Stimulated activated CD8-positive, alpha-beta memory T cell treated with anti-CD3 and anti-CD28 coated beads, Interleukin-7, amount 100 ng/mL, for 48 hours (primary cell): ENCODE data around the gene C19orf38.
"Not testable (repeated sequence)": the region's sequence is repeated elsewhere in the genome, so short reads cannot be mapped to it uniquely, and the experiment has no call there.

Experiments used
- DNase-seq, 2 donors: peaks; one replicate each; pipeline ENCODE4 v3.0.0-alpha.2; 2020; ENCODE audit warnings: low read depth in 1 of 2; ENCODE audit errors: extremely low read depth in 1 of 2

C19orf38 gene

DNA sequence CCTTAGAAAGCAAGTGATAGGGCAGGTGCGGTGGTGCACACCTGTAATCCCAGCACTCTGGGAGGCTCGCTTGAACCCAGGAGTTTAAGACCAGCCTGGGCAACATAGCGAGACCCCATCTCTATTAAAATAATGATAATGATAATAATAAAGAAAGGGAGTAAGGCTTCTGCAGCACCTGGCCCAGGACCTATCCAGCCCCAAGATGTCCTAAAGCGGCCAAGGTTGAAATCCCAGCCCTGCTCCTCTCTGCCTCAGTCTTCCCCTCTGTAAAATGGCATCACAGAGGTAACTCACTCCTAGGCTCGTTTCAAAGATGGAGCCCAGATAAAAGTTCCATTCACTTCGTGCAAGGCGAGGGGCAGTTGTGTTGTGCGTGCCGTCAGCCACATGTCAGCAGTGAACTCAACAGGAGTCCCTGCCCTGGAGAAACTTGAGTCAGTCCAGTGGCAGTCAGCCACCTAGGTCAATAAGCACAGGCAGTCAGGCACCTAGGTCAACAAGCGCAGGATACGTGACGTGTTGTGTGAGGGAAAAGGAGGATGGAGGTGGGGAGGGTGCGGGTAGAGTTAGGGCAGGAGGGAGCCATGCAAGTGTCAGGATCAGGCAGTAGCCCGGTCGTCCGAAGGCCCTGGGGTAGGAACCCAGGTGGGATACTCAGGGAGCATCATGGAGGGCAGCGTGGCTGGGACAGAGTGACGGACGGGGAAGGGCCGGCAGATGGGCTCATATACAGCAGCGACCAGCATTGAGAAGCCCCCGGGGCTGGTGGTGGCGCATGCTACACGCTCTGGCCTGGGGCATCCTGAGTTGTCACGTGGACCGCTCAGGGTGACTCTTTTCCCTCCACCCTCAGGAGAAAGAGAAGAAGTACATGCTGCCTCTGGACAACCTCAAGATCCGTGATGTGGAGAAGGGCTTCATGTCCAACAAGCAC is 28.8 kb upstream of the C19orf38 start:
- DNase-seq: no peak

DNA sequence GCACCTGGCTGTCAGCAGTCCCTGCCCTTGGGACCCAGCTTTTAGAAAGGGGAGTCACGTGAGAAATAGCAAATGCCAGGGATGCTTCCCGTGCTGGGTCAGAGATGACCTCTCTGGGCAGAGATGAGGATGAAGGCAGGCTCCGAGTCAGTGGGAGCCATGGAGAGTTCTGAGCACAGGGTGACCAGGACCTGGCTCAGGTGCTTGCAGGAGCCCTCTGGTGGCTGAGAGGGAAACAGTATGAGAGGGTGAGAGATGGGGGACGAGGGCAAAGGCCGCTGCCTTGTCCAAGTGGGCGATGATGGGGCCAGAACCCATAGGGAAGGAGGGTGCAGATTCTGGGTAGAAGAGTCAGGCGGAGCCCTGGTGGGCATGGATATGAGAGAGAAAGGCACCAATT is 28.0 kb upstream of the C19orf38 start:
- no peak for DNase-seq

DNA sequence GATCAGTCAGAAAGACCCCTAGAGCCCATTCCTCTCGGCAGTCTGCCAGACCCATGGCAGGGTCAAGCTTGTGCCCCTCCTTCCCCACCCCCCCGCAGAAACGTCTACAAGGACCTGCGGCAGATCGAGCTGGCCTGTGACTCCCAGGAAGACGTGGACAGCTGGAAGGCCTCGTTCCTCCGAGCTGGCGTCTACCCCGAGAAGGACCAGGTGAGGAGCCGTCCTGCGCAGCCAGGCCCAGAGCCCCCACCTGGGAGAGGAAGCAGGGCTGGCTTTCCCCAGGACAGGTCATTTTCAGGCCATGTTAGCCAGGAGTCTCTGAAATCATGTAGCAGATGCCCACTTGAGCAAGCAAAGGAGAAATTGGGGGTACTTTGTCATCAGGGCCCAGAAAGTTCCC is 24.5 kb upstream of the C19orf38 start:
- no peak for DNase-seq

DNA sequence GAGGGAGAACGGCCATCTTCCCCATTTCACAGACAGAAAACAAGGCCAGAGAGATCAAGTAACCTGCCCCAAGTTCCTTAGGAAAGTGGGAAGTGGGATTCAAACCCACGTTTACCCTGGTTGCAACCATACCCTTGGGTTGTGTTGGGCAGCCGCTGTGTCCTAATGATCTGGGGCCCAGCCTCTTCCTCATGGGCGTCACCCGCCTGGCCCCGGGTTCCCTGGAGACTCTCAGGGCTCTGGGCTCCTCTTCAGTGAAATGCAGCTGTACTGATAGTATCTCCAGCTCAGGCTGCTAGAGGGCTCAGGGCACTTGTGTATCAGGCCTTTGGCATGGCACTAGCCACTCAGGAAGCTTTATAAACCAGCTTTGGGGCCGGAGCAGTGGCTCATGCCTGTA is 22.0 kb upstream of the C19orf38 start:
- no peak for DNase-seq

DNA sequence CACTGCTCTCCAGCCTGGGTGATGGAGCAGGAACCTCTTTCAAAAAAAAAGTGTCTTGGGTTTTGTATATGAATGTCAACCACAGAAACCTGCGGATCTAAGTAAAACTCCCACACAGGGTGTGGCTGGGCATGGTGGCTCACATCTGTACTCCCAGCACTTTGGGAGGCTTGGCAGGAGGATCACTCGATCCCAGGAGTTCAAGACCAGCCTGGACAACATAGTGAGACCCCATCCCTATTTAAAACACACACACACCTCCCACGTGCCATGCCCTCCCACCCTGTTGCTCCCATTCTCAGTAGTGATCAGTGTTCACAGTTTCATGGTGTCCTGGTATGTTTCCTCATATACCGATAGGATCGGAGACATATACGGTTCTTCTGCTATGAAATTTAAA is 21.4 kb upstream of the C19orf38 start:
- no peak for DNase-seq

DNA sequence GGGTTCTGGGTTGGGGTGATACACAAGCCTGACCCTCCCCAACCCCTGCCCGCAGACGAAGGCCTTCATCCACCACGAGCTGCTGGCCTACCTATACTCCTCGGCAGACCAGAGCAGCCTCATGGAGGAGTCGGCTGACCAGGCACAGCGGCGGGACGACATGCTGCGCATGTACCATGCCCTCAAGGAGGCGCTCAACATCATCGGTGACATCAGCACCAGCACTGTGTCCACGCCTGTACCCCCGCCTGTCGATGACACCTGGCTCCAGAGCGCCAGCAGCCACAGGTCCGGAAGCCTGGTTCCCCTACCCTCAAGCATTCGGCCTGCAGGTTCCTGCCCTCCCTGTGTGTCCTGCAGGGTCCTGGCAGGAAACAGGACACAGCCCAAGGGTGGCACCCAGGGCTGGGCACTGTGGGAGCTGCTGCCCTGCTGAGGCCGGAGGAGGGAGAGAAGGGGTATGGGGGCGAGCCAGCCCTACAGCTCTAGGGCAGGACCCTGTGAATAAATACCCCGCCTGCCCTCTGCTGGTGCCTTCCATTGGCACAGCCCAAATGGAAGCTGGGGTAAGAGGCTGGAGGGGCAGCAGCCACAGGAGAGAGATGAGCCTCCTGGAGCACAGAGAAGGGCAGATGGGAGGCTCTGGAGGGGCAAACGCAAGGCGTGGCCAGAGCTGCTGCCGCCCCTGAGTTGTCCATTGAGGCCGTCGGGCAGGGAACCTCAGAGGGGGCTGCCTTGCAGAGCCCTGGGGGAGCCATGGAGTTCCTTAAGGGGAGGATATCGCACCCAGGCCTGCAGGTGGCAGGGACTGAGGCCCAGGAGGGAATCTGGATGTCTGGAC is 19.0 kb upstream of the C19orf38 start:
- DNase-seq: no peak

DNA sequence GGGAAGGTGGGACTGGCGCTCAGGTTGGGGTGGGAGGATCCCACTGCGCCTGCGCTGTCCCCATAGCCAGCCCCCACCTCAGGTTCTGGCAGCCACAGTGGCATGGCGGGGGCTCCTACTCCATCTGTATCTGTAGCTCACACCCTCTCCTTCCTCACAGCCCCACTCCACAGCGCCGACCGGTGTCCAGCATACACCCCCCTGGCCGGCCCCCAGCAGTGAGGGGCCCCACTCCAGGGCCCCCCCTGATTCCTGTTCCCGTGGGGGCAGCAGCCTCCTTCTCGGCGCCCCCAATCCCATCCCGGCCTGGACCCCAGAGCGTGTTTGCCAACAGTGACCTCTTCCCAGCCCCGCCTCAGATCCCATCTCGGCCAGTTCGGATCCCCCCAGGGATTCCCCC is 18.2 kb upstream of the C19orf38 start:
- DNase-seq: no peak

DNA sequence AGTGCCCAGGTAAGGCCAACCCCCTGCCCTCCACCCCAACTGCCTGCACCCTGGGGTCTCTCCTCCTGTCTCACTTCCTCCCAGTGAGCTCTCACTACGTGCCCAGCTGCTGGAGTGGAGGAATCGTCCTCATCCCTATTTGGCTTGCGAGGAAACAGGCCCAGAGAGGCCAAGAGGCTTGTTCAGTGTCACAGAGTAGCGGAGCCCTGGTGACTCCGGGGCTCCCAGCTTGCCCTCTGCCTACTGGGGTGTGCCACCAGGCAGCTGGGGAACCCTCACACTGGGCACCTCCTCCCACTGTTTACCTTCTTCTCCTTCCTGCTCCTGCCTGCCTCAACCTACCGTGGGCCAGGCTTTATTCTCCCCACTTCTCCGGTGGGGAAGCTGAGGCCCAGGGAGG is 17.8 kb upstream of the C19orf38 start:
- no peak for DNase-seq

DNA sequence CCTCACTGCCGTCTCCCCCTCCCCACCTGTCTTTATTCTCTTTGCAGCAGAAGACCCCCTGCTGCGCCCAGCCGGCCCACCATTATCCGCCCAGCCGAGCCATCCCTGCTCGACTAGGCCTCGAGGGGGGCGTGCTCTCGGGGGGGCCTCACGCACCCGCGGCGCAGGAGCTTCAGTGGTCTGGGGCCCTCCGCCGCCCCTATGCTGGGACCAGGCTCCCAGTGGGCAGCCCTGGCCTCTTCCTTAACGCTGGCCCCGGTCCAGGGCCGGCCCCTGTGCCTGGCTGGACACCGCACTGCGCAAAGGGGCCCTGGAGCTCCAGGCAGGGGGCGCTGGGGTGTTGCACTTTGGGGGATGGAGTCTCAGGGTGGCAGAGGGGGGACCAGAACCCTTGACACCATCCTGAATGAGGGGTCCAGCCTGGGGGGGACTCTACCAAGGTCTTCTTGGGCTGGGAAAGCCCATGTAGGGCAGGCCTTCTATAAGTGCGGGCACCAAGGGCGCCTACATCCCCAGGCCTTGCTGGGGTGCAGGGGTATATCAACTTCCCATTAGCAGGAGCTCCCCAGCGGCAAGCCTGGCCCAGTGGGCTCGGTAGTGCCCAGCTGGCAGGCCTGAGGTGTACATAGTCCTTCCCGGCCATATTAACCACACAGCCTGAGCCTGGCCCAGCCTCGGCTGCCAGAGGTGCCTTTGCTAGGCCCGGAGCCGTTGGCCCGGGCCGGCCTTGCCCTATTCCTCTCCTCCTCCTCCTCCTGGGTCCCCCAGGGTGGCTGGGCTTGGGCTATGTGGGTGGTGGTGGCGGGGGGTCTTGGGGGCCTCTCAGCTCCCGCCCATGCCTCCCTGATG is 17.1 kb upstream of the C19orf38 start:
- DNase-seq: no peak

DNA sequence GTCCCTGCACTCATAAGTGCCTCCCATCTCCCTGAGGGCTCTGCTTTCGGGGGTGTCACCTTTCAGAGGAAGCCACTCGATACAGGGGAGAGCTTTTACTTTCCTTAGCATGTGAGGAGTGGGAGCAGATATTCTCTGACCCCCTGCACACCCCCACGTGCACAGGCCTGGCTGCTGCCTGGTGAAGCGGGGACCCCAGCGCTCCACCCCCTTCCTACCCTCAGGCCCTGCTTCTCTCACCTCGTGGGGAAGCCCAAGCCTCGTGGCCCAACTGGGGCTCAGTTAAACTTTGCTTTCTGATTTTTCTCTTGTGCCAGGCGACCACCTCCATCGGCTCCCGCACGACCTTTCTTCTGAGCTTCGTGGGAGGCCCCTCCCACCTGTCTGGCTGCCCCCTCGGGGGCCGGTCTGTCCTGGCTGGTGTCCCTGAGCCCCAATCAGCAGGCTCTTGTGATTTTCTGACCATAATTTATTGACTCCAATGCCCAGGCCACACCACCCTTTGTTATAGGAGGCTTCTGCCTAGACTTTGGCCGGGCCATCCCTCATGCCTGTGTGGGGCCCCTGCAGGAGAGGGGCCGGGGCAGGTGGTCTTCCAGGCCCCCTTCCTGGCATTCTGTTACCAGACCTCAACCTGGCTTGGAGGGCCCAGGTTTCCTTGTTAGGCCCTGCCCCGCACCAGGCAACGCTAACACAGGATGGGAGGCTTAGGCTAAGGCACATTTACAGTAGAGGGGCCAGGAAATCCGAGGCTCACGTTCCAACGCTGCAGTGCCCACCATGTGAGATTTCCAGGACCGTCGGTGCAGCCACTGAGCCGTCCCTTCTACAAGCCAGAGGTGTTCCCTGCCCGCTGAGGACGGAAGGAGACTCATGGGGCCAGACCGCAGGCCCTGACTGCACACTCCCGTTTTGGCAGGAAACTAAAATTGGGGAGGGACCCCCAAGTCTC is 16.0 kb upstream of the C19orf38 start:
- DNase-seq: no peak

DNA sequence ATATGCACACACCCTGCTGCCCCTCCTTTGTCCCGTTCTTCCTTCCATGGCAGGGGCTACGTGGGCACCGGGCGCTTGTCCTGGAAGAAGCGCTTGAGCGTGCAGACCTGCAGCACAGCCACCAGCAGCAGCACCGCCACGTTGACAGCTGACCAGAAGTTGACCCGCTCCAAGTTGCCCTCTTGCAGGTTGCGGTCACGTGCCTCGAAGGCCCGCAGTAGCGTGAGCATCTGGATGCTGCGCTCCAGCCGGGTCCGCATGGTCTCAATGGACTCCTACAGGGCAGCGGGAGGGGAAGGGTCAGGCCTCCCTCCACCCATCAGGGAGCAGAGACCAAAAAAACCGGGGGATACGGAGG is 15.3 kb upstream of the C19orf38 start:
- no peak for DNase-seq

DNA sequence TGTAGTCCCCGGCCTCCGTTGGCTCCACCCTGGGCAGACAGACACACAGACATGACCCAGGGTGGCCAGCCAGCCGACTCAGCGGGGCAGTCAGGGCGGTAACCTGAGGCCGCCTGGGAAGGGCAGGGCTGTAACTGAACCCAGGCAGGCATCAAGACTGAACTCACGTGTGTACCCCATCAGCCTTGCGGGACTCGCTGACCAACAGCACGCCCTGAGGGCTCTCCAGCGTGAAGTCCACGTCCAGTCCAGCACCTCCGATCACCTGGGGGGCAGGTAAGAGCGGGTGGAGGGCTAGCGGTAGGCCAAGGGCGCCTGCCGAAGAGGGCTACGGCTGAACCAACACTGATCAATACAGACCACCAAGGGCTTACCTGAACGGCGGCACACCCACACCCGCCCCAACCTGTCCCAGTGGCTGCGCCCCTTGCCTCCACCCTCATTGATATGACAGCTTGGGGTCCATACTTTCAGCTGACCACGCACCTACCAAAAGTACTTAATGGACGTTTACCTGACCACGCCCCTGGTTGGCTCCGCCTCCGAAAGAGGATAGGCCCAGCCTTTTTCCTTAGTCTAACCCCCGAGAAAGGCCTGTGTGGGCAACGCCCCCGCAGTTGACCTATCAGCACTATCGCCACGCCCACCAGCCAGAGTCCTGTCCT is 13.0 kb upstream of the C19orf38 start:
- DNase-seq: peak in 1 of 2 donors; percentile 99

DNA sequence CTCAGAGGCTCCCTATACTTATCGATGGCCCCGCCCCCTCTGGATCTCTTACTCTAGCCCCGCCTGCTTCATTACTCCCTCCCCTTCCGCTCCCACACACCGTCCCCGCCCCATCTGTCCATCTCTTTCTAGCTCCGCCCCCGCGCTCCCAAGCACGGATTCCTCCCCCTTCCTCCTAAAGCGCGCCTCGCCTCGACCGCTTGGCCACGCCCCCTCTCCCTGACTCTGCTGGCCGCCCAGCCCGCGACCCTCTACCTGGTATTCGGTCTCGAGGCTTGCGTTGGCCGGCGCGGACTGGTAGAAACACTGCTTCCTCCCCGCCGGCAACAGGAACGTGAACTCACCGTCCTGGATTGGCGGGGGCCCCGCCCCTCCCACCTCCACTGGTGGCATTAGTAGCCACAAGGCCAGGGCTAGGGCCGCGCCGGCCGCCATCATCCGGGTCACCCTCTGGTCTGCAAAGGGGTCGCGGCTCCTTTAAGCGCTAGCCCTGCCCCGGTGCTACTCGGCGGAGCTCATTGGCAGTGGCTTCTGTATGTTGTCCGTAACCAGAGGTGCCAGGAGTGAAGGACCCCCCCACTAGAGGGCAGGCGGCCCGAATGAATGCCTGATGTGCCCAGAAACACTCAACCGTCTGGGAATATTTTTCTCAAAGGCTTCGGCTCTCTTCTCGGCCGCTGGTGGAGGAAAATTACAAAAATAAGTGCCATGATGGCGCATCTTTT is 12.3 kb upstream of the C19orf38 start, which contains the start of gene TMED1:
Gene TMED1 (minus strand): TSS at position 459 of the 725 bp plus-strand sequence. CDS start 21 bp downstream, at position 438.
- DNase-seq: peak; percentile 82 to 89

DNA sequence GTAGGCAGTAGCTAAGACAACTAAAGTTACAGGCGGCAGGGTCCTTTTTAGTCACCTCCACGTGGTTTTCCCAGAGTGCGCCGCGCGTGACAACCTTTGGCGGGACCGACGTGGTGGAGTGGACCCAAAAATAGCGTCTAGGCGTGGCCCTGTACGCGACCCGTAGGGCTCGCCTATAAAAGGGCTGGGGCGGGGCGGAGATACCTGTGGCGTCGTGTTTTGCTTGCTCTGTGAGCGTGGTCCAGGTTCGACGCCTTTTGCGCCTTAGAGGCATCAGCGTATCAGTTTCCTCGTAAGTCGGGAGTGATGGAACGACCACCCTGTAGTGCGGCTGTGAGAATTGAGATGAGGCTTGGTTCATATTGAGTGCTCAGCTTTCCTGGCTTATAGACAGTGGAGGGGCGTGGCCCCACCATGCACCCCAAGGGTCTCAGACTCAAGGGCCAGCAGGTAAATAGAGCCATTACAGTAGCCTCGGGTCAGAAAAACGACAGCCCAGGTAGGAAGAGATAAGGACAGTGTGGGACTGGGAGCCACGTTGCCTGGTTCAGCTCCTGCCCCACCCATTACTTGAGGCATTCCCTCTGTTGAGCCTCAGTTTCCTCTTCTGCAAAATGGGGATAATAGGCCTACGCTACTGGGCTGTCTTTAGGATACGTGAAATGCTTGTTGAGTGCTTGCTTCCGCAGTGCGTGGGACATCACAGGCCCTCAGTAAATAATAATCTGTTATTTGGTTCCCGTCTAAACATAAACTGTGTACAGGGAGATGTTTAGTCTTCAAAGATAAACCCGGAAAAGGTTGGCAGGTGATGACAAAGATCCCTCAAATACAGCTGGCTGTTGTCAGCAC is 11.5 kb upstream of the C19orf38 start:
- peak; percentile 60 to 88 for DNase-seq

DNA sequence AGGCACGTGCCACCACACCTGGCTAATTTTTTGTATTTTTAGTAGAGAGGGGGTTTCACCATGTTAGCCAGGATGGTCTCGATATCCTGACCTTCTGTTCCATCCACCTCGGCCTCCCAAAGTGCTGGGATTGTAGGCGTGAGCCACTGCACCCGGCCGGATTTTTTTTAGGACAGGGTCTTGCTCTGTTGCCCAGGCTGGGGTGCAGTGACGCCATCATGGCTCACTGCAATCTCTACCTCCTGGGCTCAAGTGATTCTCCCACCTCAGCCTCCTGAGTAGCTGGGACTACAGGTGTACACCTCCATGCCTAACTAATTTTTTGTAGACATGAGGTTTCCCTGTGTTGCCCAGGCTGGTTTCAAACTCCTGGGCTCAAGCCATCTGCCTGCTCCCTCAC is 10.6 kb upstream of the C19orf38 start:
- not testable (repeated sequence) for DNase-seq

DNA sequence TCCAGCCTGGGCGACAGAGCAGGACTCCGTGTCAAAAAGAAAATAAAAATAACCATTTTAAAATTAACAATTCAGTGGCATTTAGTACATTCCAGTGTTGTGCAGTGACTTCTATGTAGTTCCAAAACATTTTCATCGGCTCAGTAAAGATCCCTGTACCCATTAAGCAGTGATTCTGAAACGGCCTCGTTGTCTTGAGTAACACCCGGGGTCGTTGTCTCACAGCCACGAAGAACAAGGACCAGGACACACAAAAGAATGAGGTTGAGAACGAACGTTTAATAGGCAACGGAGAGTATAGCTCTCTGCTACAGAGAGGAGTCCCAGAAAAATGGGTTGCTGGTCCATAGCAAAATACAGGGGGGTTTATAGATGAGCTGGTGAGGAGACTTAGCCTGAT is 9.8 kb upstream of the C19orf38 start:
- DNase-seq: no peak

DNA sequence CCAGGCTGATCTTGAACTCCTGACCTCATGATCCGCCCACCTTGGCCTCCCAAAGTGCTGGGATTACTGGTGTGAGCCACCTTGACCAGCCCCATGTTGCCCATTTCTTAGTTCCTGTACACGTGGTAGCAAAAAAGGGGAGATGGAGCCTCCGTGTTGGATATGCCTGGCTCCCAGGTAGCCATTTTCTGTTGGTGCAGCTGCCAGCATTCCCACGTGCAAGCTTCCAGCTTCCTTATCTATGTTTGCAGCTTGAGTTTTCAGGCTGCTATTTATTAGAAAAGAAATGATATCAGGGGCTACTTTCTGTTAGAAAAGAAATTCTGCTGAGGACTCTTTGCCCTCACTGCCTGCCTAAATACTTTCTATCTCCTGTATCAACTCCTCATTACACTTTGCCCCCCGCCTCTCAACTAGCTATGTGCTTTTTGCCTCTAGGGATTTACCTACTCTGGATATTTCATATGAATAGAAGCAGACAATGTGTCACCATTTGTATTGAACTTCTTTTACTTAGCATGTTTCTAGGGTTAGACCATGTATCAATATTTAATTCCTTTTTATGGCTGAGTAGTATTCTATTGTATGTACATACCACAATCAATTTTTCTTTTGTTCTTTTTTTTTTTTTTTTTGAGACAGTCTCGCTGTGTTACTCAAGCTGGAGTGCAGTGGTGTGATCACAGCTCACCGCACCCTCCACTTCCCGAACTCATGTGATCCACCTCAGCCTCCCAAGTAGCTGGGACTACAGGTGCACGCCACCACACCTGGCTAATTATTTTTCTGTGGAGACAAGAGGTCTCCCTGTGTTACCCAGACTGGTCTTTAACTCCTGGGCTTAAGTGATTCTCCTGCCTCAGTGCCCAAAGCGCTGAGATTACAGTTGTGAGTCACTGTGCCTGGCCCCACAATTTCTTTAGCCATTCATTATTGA is 8.8 kb upstream of the C19orf38 start:
- no peak for DNase-seq
